GM15510 (cell line): Measurements from ENCODE around the gene MYCBPAP.

Experiments used
- POLR2A ChIP-seq: IDR thresholded peaks from 3 replicates; pipeline ENCODE4 v1.6.1; 2011; ENCODE audit warnings: borderline replicate concordance; ENCODE audit not compliant: insufficient read length; ENCODE audit errors: extremely low read depth

MYCBPAP gene

GRCh38 chr17:50542795-50543774, 34.8 kb downstream of the MYCBPAP start:
- TF ChIP-seq POLR2A, result no peak

GRCh38 chr17:50544516-50544915, 36.3 kb downstream of the MYCBPAP start:
- TF ChIP-seq POLR2A, result no peak

- no peak for TF ChIP-seq POLR2A
These were observed 37.1 kb downstream of the MYCBPAP start for GRCh38 chr17:50545311-50545710.

- TF ChIP-seq POLR2A, result no peak
These were observed 38.4 kb downstream of the MYCBPAP start for GRCh38 chr17:50546701-50547034.

- TF ChIP-seq POLR2A, result peak; percentile 92
These were observed 38.9 kb downstream of the MYCBPAP start, which contains the start of gene SPATA20 for GRCh38 chr17:50547035-50547735. TSS of gene SPATA20 (plus strand) at chr17:50547174. CDS start at chr17:50547209, 35 bp downstream.

GRCh38 chr17:50547736-50548083, 39.5 kb downstream of the MYCBPAP start:
- TF ChIP-seq POLR2A, result no peak

GRCh38 chr17:50548831-50549230, 40.6 kb downstream of the MYCBPAP start:
- TF ChIP-seq POLR2A, result no peak

- TF ChIP-seq POLR2A, result no peak
These were observed 41.2 kb downstream of the MYCBPAP start for GRCh38 chr17:50549256-50549941.

- TF ChIP-seq POLR2A, result no peak
These were observed 41.7 kb downstream of the MYCBPAP start for GRCh38 chr17:50549969-50550368.

- no peak for TF ChIP-seq POLR2A
These were observed 42.6 kb downstream of the MYCBPAP start for GRCh38 chr17:50550661-50551432.

- no peak for TF ChIP-seq POLR2A
These were observed 43.2 kb downstream of the MYCBPAP start for GRCh38 chr17:50551433-50551815.

- no peak for TF ChIP-seq POLR2A
These were observed 43.6 kb downstream of the MYCBPAP start for GRCh38 chr17:50551884-50552283.

- no peak for TF ChIP-seq POLR2A
These were observed 46.0 kb downstream of the MYCBPAP start for GRCh38 chr17:50554201-50554600.

- no peak for TF ChIP-seq POLR2A
These were observed 48.6 kb downstream of the MYCBPAP start for GRCh38 chr17:50556803-50557202.
